Heart right ventricle (tissue), 16 donors: ENCODE measurements around the gene PRDM16. TPM values are rescaled to one million over a fixed set of nuclear protein-coding genes. Genes with fewer than 3 reads are reported as not detected.

Experiments
- ATAC-seq, 8 donors: fragments of 200-7000 bp; cut with Tn5 transposase; one replicate each; pipeline ENCODE4 v1.9.1; 2020; ENCODE audit warnings: mild to moderate bottlenecking in 8 of 8, moderate library complexity in 8 of 8, moderate number of reproducible peaks in 1 of 8
- DNase-seq, 2 donors: peaks; one replicate each; pipeline ENCODE4 v3.0.0-alpha.2; 2020
- H3K27ac ChIP-seq, 10 donors: fragments of 200-600 bp; sonication (generic) in 2 of 10; one replicate each; pipeline versions ENCODE4 v1.5.0 to v1.8.0; 2020 to 2022; ENCODE audit warnings: mild to moderate bottlenecking in 3 of 10
- H3K27me3 ChIP-seq, 7 donors: fragments of 200-600 bp; one replicate each; pipeline ENCODE4 v1.8.0; 2021 to 2022; ENCODE audit warnings: mild to moderate bottlenecking in 2 of 7
- H3K36me3 ChIP-seq, 9 donors: fragments of 200-600 bp; sonication (generic) in 1 of 9; one replicate each; pipeline versions ENCODE4 v1.5.0 to v1.8.0; 2020 to 2022; ENCODE audit warnings: mild to moderate bottlenecking in 2 of 9
- H3K4me1 ChIP-seq, 9 donors: fragments of 200-600 bp; sonication (generic) in 1 of 9; one replicate each; pipeline versions ENCODE4 v1.5.0 to v1.8.0; 2020 to 2022; ENCODE audit warnings: mild to moderate bottlenecking in 4 of 9
- H3K4me3 ChIP-seq, 10 donors: fragments of 200-600 bp; sonication (generic) in 2 of 10; one replicate each; pipeline versions ENCODE4 v1.5.0 to v1.8.0; 2020 to 2022; ENCODE audit warnings: mild to moderate bottlenecking in 7 of 10, moderate library complexity in 2 of 10
- H3K9me3 ChIP-seq, 11 donors: fragments of 200-600 bp in 10 of 11; sonication (generic) in 2 of 11; one replicate each; pipeline versions ENCODE4 v1.5.0 to v1.8.0; 2013 to 2022; ENCODE audit warnings: mild to moderate bottlenecking in 2 of 11, control low read depth in 1 of 11, moderate library complexity in 1 of 11
- CTCF ChIP-seq, 9 donors: fragments of 200-600 bp; sonication (generic) in 2 of 9; IDR thresholded peaks; one replicate each; pipeline versions ENCODE4 v1.5.0 to v1.8.0; 2021 to 2022; ENCODE audit warnings: antibody characterized with exemption in 9 of 9, mild to moderate bottlenecking in 5 of 9, moderate library complexity in 1 of 9
- WGBS, 2 donors: extraction: QIAGEN DNeasy Blood & Tissue Kit; methylation state at CpG; one replicate each; pipeline ENCODE4 v1.1.7; 2013; ENCODE audit warnings: inconsistent platforms in 1 of 2; 5-methylcytosine and 5-hydroxymethylcytosine counted together
- intact Hi-C, 10 donors: fragments of 100-400 bp; cut with DNase I; formaldehyde crosslinking; loops; one replicate each; pipeline versions ENCODE4 v1.11.1 to v1.14.2; 2022
- polyA plus RNA-seq, 2 donors: library from polyadenylated mRNA; stranded (reverse); fragments of 200-250 nt; gene quantifications; one replicate each; pipeline ENCODE4 v1.2.3, GENCODE V29; 2013
- total RNA-seq, 10 donors: library from RNA; stranded (reverse); fragmentation: NEBNext Ultra II Directional in 3 of 10; extraction: Animal tissue kit (Norgen Biotek cat#: 25700) in 3 of 10; gene quantifications; one replicate each; pipeline versions ENCODE4 v1.2.1 to v1.2.4, GENCODE V29; 2021 to 2023
- donor health status: Arrhythmogenic right ventricular cardiomyopathy.
- donor health status: ischemic (EF 13 %, LVEDD 7.1; RV severe dilation, severe dysfunction).
- donor health status: healthy with polysubstance abuse.
- donor health status: DM: no; HTN: yes; CAD: no.
- donor health status: DM: no; HTN: no; CAD: no.
- donor health status: ischemic (EF 25% LVEDD 6.9; RV normal size, moderate dysfunction).
- donor health status: ischemic (EF 25% LVEDD 5.7; RV mildly dilated, moderate dysfunction).
- donor health status: healthy.
- donor health status: DM: yes; HTN: yes; CAD: no.
- donor health status: Ischemic cardiomyopathy.
- donor health status: ischemic (EF 35%, LVEDD 5.7; RV mildly dilated, moderate dysfunction).
- donor health status: nonischemic (EF 11% LVEDD 7.7; RV severe dilation, severe dysfunction).
- donor health status: DM: yes; HTN: yes; CAD: no.
- donor health status: PGD.
- donor health status: ischemic (EF 29% LVEDD 5.4; RV normal size, mild dysfunction).
- donor health status: nonischemic (EF 23%, LVEDD 6.1; RV moderate dilation, normal function).

The PRDM16 gene
- total and polyA plus RNA-seq, 12 donors: 4.1 to 25.9 (median 14.8) TPM

- intact Hi-C loops: no loop called here
- H3K4me1 ChIP-seq: peaks cover 6 to 14% (median 10%) of the 10 kb centered on the region in 9 donors
- no peaks in the 10 kb centered on the region for H3K36me3 ChIP-seq
- H3K9me3 ChIP-seq: no peaks in the 10 kb centered on the region
- DNase-seq (peak; percentile 50 to 66), ATAC-seq (peak; percentile 64 to 89 (median 76))
- H3K27ac ChIP-seq: peak overlapping the region in 2 of 10 donors; percentile 2 to 6
- 31% methylated on average over 25 of the region's 25 CpGs for WGBS, 2 donors
- peak; percentile 23 to 68 (median 57) for TF ChIP-seq CTCF (IDR thresholded peaks at IDR 0.05)
- H3K27me3 ChIP-seq: no peaks in the 10 kb centered on the region
- no peak overlapping the region for H3K4me3 ChIP-seq
These were observed 402.5 kb downstream of the PRDM16 start for GRCh38 chr1:3471356-3472087.

- peak overlapping the region in 2 of 10 donors; percentile 2 to 6 for H3K27ac ChIP-seq
- DNase-seq: peak in 1 of 2 donors; percentile 9
- H3K9me3 ChIP-seq: no peaks in the 10 kb centered on the region
- no peak for TF ChIP-seq CTCF (IDR thresholded peaks at IDR 0.05)
- no peak overlapping the region for H3K4me3 ChIP-seq
- H3K27me3 ChIP-seq: no peaks in the 10 kb centered on the region
- H3K4me1 ChIP-seq: peaks cover 6 to 14% (median 10%) of the 10 kb centered on the region in 9 donors
- 78 to 82% methylated on average over 25 of the region's 25 CpGs for WGBS, 2 donors
- intact Hi-C loops: no loop called here
- no peaks in the 10 kb centered on the region for H3K36me3 ChIP-seq
- ATAC-seq: peak in 2 of 8 donors; percentile 3 to 11
These were observed 403.3 kb downstream of the PRDM16 start for GRCh38 chr1:3472088-3472850.

GRCh38 chr1:3472906-3473305 lies 403.9 kb downstream of the PRDM16 start:
- Histone ChIP-seq H3K9me3 (no peaks in the 10 kb centered on the region), H3K27ac (no peak overlapping the region), H3K4me3 (no peak overlapping the region), H3K27me3 (no peaks in the 10 kb centered on the region), H3K4me1 (peaks cover 6 to 14% (median 10%) of the 10 kb centered on the region in 9 donors), H3K36me3 (no peaks in the 10 kb centered on the region)
- DNase-seq: peak in 1 of 2 donors; percentile 8
- intact Hi-C loops: no loop called here
- no peak for TF ChIP-seq CTCF (IDR thresholded peaks at IDR 0.05)
- 94 to 95% methylated on average over 17 of the region's 17 CpGs for WGBS, 2 donors
- no peak for ATAC-seq

- WGBS, 2 donors: 88 to 92% methylated on average over 20 of the region's 20 CpGs
- H3K27ac ChIP-seq: no peak overlapping the region
- DNase-seq (no peak), ATAC-seq (no peak)
- no peaks in the 10 kb centered on the region for H3K27me3 ChIP-seq
- H3K9me3 ChIP-seq: no peaks in the 10 kb centered on the region
- peaks cover 6 to 14% (median 10%) of the 10 kb centered on the region in 9 donors for H3K4me1 ChIP-seq
- no peaks in the 10 kb centered on the region for H3K36me3 ChIP-seq
- intact Hi-C loops: no loop called here
- TF ChIP-seq CTCF (IDR thresholded peaks at IDR 0.05): no peak
- no peak overlapping the region for H3K4me3 ChIP-seq
These were observed 404.4 kb downstream of the PRDM16 start for GRCh38 chr1:3473381-3473844.
